DOHH2 (cell line): ENCODE data around the gene DYNC1I2.

Source experiments
- EZH2phosphoT487 ChIP-seq: fragments of 200-600 bp; sonication (generic); IDR thresholded peaks from 2 replicates; pipeline ENCODE4 v1.6.1; 2017; ENCODE audit warnings: borderline replicate concordance, mild to moderate bottlenecking, antibody characterized with exemption, low read length, moderate library complexity, mixed read lengths
- TF ChIP-seq, protein P1 (sequence below): fragments of 200-600 bp; sonication (generic); IDR thresholded peaks from one replicate; pipeline ENCODE4 v1.5.1; 2014; ENCODE audit warnings: antibody characterized with exemption, mild to moderate bottlenecking, low read depth, low read length; ENCODE audit not compliant: poor library complexity, severe bottlenecking

GRCh38 chr2:171787333-171788072 lies 100.2 kb downstream of the DYNC1I2 start:
- TF ChIP-seq, protein P1, sequence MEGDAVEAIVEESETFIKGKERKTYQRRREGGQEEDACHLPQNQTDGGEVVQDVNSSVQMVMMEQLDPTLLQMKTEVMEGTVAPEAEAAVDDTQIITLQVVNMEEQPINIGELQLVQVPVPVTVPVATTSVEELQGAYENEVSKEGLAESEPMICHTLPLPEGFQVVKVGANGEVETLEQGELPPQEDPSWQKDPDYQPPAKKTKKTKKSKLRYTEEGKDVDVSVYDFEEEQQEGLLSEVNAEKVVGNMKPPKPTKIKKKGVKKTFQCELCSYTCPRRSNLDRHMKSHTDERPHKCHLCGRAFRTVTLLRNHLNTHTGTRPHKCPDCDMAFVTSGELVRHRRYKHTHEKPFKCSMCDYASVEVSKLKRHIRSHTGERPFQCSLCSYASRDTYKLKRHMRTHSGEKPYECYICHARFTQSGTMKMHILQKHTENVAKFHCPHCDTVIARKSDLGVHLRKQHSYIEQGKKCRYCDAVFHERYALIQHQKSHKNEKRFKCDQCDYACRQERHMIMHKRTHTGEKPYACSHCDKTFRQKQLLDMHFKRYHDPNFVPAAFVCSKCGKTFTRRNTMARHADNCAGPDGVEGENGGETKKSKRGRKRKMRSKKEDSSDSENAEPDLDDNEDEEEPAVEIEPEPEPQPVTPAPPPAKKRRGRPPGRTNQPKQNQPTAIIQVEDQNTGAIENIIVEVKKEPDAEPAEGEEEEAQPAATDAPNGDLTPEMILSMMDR = no peak
- TF ChIP-seq EZH2phosphoT487 = no peak
